GM12872 (cell line): ENCODE data around the gene ATP13A3.

ENCODE experiments used
- TF ChIP-seq, protein P1 (sequence below): IDR thresholded peaks from 3 replicates; pipeline ENCODE4 v1.5.1; 2011; ENCODE audit warnings: low read depth, mild to moderate bottlenecking, low read length, moderate library complexity; ENCODE audit not compliant: insufficient read depth

The ATP13A3 gene

DNA sequence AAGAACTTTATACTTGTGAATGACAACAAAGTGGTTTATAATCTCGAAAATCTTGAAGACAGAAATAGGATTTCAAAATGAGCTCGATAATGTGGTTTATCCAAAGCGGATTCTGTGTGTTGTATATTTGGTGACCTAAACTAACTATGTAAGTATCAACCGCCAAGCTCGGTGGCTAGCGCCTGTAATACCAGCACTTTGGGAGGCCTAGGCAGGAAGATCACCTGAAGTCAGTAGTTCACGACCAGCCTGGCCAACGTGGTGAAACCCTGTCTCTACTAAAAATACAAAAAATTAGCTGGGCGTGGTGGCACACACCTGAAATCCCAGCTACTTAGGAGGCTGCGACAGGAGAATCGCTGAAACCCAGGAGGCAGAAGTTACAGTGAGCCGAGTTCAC lies 2.2 kb downstream of the ATP13A3 start:
- TF ChIP-seq, protein P1, sequence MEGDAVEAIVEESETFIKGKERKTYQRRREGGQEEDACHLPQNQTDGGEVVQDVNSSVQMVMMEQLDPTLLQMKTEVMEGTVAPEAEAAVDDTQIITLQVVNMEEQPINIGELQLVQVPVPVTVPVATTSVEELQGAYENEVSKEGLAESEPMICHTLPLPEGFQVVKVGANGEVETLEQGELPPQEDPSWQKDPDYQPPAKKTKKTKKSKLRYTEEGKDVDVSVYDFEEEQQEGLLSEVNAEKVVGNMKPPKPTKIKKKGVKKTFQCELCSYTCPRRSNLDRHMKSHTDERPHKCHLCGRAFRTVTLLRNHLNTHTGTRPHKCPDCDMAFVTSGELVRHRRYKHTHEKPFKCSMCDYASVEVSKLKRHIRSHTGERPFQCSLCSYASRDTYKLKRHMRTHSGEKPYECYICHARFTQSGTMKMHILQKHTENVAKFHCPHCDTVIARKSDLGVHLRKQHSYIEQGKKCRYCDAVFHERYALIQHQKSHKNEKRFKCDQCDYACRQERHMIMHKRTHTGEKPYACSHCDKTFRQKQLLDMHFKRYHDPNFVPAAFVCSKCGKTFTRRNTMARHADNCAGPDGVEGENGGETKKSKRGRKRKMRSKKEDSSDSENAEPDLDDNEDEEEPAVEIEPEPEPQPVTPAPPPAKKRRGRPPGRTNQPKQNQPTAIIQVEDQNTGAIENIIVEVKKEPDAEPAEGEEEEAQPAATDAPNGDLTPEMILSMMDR = no peak

DNA sequence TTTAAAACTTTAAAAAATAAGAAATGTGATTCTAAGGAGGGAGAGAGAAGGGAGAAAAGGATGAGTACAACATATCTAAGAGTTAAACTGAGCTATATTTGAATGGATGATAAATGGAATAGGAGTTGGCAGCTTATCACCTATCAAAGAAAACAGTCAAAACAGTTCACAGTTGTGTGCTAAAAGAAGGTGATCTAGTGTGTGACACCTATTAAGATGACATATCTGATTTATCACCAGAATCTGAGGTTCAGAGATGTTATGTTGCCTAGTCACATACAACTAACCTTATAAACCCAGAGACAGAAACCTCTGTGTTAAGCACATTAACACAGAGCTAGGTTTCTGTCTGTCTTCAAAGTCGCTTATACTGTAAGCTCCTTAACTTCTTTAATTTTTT lies 3.0 kb downstream of the ATP13A3 start:
- TF ChIP-seq, protein P1 = no peak

DNA sequence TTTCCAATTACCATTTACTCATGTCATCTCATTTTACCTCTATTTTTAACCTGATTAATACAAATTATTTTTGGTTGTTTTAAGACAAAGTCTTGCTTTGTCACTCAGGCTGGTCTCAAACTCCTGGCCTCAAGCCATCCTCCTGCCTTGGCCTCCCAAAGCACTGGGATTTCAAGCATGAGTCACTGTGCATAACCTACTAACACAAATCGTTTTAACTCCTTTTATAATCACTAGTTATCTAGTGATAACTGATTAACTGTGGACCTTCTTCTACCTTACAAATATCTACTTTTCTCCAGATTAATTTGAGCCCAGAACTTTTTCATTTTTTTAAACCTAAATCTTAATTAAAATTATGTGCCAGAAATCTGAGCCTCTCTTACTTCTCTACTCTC lies 4.6 kb downstream of the ATP13A3 start:
- TF ChIP-seq, protein P1 = no peak

DNA sequence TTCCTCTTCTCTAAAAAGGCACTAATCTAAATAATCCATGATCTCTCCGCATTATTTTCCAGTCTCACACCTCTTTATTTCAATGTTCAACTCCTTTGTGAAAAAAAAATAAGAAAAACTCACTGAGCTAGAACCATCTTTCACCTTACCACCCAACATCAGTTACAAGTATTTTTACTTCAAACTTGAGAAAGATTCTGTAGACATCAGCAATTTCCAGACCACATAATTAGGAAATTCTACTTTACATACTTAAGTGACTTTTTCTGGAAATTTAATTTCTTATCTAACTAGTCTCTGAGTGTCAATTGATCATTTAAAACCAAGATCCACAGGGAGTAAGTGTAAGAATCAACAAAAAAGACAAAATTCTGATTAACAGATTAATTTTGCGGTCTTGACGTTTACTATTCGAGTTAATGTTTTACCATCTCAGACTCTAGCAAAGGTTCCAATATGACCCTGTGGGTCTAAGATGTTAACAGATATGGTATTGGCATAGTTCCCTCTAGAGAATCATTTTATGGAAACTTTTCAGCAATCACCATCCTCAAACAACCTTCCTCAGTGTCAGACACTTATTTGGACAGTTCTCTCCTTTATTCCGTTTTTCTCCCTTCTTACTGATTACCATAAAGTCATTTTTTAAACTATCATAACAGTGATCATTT lies 5.1 kb downstream of the ATP13A3 start:
- TF ChIP-seq, protein P1 = no peak

DNA sequence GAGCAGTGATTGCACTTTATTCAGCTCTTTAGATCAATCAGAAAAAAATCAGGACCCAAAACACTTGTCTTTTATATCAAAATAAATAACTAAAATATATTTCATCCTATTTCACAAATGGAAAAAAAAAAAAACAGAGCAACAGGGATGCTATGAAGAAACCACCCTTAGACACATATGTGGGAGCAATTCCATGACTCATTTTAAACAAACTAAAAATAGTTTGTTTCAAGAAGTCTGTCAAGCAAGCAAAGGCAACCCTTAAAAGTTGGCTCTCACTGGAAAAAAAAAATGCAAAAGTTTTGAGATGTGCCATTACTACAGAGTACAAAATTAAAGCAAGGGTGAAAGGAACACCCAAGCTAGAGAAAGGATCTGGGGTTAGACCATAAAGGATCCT lies 5.7 kb downstream of the ATP13A3 start:
- TF ChIP-seq, protein P1 = no peak

DNA sequence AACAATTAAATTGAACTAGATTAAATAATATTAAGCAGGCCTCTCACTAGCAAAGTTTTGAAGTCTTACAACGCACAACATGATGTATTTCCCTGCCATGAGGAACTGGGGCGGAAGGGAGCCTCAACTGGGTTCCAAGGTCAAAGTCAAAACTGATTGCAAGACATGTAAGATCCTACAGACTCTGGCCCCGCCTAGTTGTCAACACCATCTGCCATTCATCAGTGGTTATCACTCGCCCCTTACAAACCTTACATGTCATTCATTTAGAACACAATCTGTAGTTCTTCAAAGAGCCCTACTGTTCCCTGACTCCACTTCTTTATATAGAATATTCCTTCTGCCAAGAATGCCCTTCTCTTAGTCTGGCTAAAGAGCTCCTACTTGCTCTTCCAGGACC lies 10.0 kb downstream of the ATP13A3 start:
- TF ChIP-seq, protein P1 = no peak

DNA sequence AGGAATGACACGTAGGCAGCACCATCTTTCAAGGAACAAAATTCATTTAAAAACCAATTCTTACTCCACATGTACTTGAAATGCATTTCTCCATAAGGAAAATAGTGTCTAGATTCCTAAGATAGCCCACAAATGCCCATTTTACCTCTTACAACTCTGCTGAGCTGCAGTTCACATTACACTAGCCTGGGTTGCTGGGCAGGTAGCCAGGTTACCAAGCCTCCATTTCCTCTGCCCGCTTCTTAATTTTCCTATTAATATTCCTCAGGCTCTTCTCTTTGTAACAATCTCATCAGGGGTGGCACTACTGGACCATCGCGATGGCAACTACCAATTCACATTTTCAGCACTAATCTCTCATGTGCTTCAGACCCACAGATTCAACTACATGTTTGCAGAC lies 10.8 kb downstream of the ATP13A3 start:
- TF ChIP-seq, protein P1 = no peak
